HG02571 (cell line): ENCODE data around the gene NET1.
"Not testable (repeated sequence)": the region's sequence is repeated elsewhere in the genome, so short reads cannot be mapped to it uniquely, and the experiment has no call there.

Experiments used
- ATAC-seq: cut with Tn5 transposase; IDR thresholded peaks from one replicate; pipeline ENCODE4 v1.9.1; 2021; ENCODE audit warnings: mild to moderate bottlenecking, moderate library complexity; ENCODE audit not compliant: unreplicated experiment

Gene NET1

GRCh38 chr10:5399332-5399731 is 13.0 kb upstream of the NET1 start:
- no peak for ATAC-seq

GRCh38 chr10:5400468-5401240 is 11.7 kb upstream of the NET1 start:
- no peak for ATAC-seq

GRCh38 chr10:5402798-5403197 is 9.6 kb upstream of the NET1 start:
- no peak for ATAC-seq

- no peak for ATAC-seq
These were observed 7.9 kb upstream of the NET1 start, which contains the start of gene TUBAL3 for GRCh38 chr10:5404208-5405041. Gene TUBAL3 (minus strand): TSS chr10:5404828. CDS start chr10:5404792, 36 bp downstream.

- no peak for ATAC-seq
These were observed 5.4 kb upstream of the NET1 start for GRCh38 chr10:5406918-5407317.

GRCh38 chr10:5410787-5411186 is 1.6 kb upstream of the NET1 start:
- not testable (repeated sequence) for ATAC-seq

GRCh38 chr10:5411941-5412276 is 448 bp upstream of the NET1 start:
- ATAC-seq = no peak

- no peak for ATAC-seq
These were observed 918 bp downstream of the NET1 start for GRCh38 chr10:5413012-5413938.

- no peak for ATAC-seq
These were observed 4.6 kb downstream of the NET1 start for GRCh38 chr10:5416981-5417380.

GRCh38 chr10:5418584-5418983 is 6.2 kb downstream of the NET1 start:
- no peak for ATAC-seq

GRCh38 chr10:5419466-5420094 is 7.2 kb downstream of the NET1 start:
- ATAC-seq = no peak

- no peak for ATAC-seq
These were observed 11.4 kb downstream of the NET1 start for GRCh38 chr10:5423771-5424170.

GRCh38 chr10:5424751-5425150 is 12.4 kb downstream of the NET1 start:
- ATAC-seq = no peak

GRCh38 chr10:5428133-5428532 is 15.8 kb downstream of the NET1 start:
- no peak for ATAC-seq

GRCh38 chr10:5433182-5433581 is 20.8 kb downstream of the NET1 start:
- ATAC-seq = no peak

GRCh38 chr10:5434017-5434753 is 21.8 kb downstream of the NET1 start:
- ATAC-seq = no peak

GRCh38 chr10:5435328-5435727 is 23.0 kb downstream of the NET1 start:
- no peak for ATAC-seq

- ATAC-seq = no peak
These were observed 27.8 kb downstream of the NET1 start for GRCh38 chr10:5440206-5440605.

- ATAC-seq = no peak
These were observed 28.7 kb downstream of the NET1 start for GRCh38 chr10:5441106-5441505.
